DND-41 (cell line): Measurements from ENCODE around the gene PTPRN.

Source experiments
- ATAC-seq: fragments of 200-7000 bp; cut with Tn5 transposase; 3 replicates; pipeline ENCODE4 v1.9.1; 2021; ENCODE audit warnings: low read depth; ENCODE audit not compliant: insufficient read depth
- DNase-seq: peaks from one replicate; pipeline ENCODE4 v3.0.0-alpha.2; 2020
- H2AFZ ChIP-seq: 2 replicates; pipeline ENCODE4 v1.6.0; 2012; ENCODE audit warnings: low read depth, low read length
- H3K27ac ChIP-seq: 2 replicates; pipeline ENCODE4 v1.5.1; 2012; ENCODE audit warnings: low read length, inconsistent platforms
- H3K27me3 ChIP-seq: fragments of 200-600 bp; sonication (generic); 2 replicates; pipeline ENCODE4 v1.6.0; 2012; ENCODE audit warnings: low read length, mild to moderate bottlenecking, inconsistent platforms; ENCODE audit not compliant: insufficient read depth, poor library complexity
- H3K36me3 ChIP-seq: 2 replicates; pipeline ENCODE4 v1.5.1; 2012; ENCODE audit warnings: low read length, inconsistent platforms; ENCODE audit not compliant: insufficient read depth
- H3K4me1 ChIP-seq: 2 replicates; pipeline ENCODE4 v1.5.1; 2012; ENCODE audit warnings: mild to moderate bottlenecking, low read length; ENCODE audit not compliant: insufficient read depth
- H3K4me2 ChIP-seq: 2 replicates; pipeline ENCODE4 v1.6.0; 2012; ENCODE audit warnings: mild to moderate bottlenecking, moderate library complexity, low read length, inconsistent platforms; ENCODE audit not compliant: insufficient read depth
- H3K4me3 ChIP-seq, 2 experiments: fragments of 200-600 bp in 1 of 2; shearing (Covaris generic) in 1 of 2; 2 replicates each; pipeline ENCODE4 v1.5.1; 2012 to 2016; ENCODE audit warnings: inconsistent platforms in 2 of 2, low read length in 2 of 2, mild to moderate bottlenecking in 2 of 2, low read depth in 1 of 2, moderate library complexity in 1 of 2
- H3K79me2 ChIP-seq: 2 replicates; pipeline ENCODE4 v1.6.0; 2012; ENCODE audit warnings: low read length, inconsistent platforms; ENCODE audit not compliant: insufficient read depth
- H3K9ac ChIP-seq: 2 replicates; pipeline ENCODE4 v1.6.0; 2012; ENCODE audit warnings: low read depth, mild to moderate bottlenecking, inconsistent platforms, low read length, moderate library complexity
- H3K9me3 ChIP-seq: 2 replicates; pipeline ENCODE4 v1.5.1; 2012; ENCODE audit warnings: low read length, moderate library complexity, mild to moderate bottlenecking, inconsistent platforms; ENCODE audit not compliant: insufficient read depth, severe bottlenecking
- H4K20me1 ChIP-seq: 2 replicates; pipeline ENCODE4 v1.6.0; 2012; ENCODE audit warnings: low read length; ENCODE audit not compliant: insufficient read depth
- CTCF ChIP-seq: IDR thresholded peaks from 2 replicates; pipeline ENCODE4 v1.5.1; 2012; ENCODE audit warnings: borderline replicate concordance, low read length, moderate library complexity, mild to moderate bottlenecking; ENCODE audit not compliant: poor library complexity, severe bottlenecking; ENCODE audit errors: extremely low read depth
- EZH2 ChIP-seq: IDR thresholded peaks from 3 replicates; pipeline ENCODE4 v1.6.1; 2012; ENCODE audit warnings: borderline replicate concordance, low read depth, mild to moderate bottlenecking, moderate library complexity, low read length, inconsistent platforms; ENCODE audit not compliant: severe bottlenecking

PTPRN gene

GRCh38 chr2:219306047-219306446 lies 3.2 kb downstream of the PTPRN start:
- H3K9ac ChIP-seq: no peak overlapping the region
- no peak for ATAC-seq
- no peak overlapping the region for H3K27ac ChIP-seq
- no peaks in the 10 kb centered on the region for H3K9me3 ChIP-seq
- H3K4me1 ChIP-seq: no peaks in the 10 kb centered on the region
- H3K27me3 ChIP-seq: peaks cover 16% of the 10 kb centered on the region
- TF ChIP-seq EZH2: no peak
- no peak for TF ChIP-seq CTCF
- no peaks in the 10 kb centered on the region for H3K36me3 ChIP-seq
- H3K4me3 ChIP-seq: no peak overlapping the region
- no peak for DNase-seq
- peaks cover 11% of the 10 kb centered on the region for H4K20me1 ChIP-seq
- H2AFZ ChIP-seq: no peak overlapping the region
- H3K79me2 ChIP-seq: no peaks in the 10 kb centered on the region
- H3K4me2 ChIP-seq: no peak overlapping the region

GRCh38 chr2:219304223-219304622 lies 5.0 kb downstream of the PTPRN start:
- no peaks in the 10 kb centered on the region for H3K79me2 ChIP-seq
- H3K36me3 ChIP-seq: no peaks in the 10 kb centered on the region
- no peaks in the 10 kb centered on the region for H3K9me3 ChIP-seq
- H3K4me1 ChIP-seq: no peaks in the 10 kb centered on the region
- peaks cover 34% of the 10 kb centered on the region for H3K27me3 ChIP-seq
- no peak overlapping the region for H3K4me3 ChIP-seq
- no peak overlapping the region for H3K9ac ChIP-seq
- H4K20me1 ChIP-seq: peaks cover 11% of the 10 kb centered on the region
- H2AFZ ChIP-seq: no peak overlapping the region
- ATAC-seq (no peak), DNase-seq (no peak)
- no peak for TF ChIP-seq CTCF
- TF ChIP-seq EZH2: no peak
- H3K4me2 ChIP-seq: no peak overlapping the region
- H3K27ac ChIP-seq: no peak overlapping the region

- no peak overlapping the region for H3K27ac ChIP-seq
- H3K4me1 ChIP-seq: peaks cover 3% of the 10 kb centered on the region
- no peaks in the 10 kb centered on the region for H3K9me3 ChIP-seq
- TF ChIP-seq CTCF (no peak), EZH2 (no peak)
- H3K4me2 ChIP-seq: no peak overlapping the region
- H3K9ac ChIP-seq: no peak overlapping the region
- ATAC-seq: no peak
- DNase-seq: no peak
- no peaks in the 10 kb centered on the region for H3K36me3 ChIP-seq
- no peak overlapping the region for H3K4me3 ChIP-seq
- no peak overlapping the region for H2AFZ ChIP-seq
- H4K20me1 ChIP-seq: peaks cover 3% of the 10 kb centered on the region; the same call in 1 of the 2 replicates
- no peaks in the 10 kb centered on the region for H3K79me2 ChIP-seq
- peaks cover 36% of the 10 kb centered on the region for H3K27me3 ChIP-seq
These were observed 6.7 kb downstream of the PTPRN start for GRCh38 chr2:219302412-219302968.

GRCh38 chr2:219300022-219300421 lies 9.2 kb downstream of the PTPRN start:
- no peaks in the 10 kb centered on the region for H3K36me3 ChIP-seq
- TF ChIP-seq EZH2: no peak
- no peak for TF ChIP-seq CTCF
- no peaks in the 10 kb centered on the region for H3K79me2 ChIP-seq
- H3K4me1 ChIP-seq: peaks cover 7% of the 10 kb centered on the region
- H3K4me2 ChIP-seq: no peak overlapping the region
- DNase-seq (no peak), ATAC-seq (no peak)
- peaks cover 3% of the 10 kb centered on the region; the same call in 1 of the 2 replicates for H4K20me1 ChIP-seq
- H3K9ac ChIP-seq: no peak overlapping the region
- H3K27me3 ChIP-seq: peaks cover 32% of the 10 kb centered on the region
- no peak overlapping the region for H3K4me3 ChIP-seq
- no peaks in the 10 kb centered on the region for H3K9me3 ChIP-seq
- H2AFZ ChIP-seq: no peak overlapping the region
- no peak overlapping the region for H3K27ac ChIP-seq
